ENCODE measurements around the gene ACOXL.

DNA sequence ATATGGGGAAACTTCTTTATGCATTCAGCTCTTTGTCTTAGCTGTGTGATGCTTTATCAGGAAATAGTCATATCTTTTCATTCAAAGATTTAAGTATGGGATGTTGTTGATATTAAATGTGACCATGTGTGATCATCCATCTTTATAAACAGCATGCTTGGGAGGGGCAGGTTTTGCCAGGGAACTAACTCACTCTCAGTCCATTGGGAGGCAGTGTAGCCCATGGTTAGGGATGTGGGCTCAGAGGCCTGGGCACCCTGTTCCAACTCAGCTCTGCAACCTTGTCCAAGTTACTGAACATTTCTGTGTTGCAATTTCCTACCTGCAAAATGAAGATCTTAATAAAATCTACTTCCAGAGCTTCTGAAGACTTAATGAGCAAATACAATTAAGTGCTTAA lies 296.3 kb downstream of the ACOXL start:
- TF ChIP-seq, protein P1, sequence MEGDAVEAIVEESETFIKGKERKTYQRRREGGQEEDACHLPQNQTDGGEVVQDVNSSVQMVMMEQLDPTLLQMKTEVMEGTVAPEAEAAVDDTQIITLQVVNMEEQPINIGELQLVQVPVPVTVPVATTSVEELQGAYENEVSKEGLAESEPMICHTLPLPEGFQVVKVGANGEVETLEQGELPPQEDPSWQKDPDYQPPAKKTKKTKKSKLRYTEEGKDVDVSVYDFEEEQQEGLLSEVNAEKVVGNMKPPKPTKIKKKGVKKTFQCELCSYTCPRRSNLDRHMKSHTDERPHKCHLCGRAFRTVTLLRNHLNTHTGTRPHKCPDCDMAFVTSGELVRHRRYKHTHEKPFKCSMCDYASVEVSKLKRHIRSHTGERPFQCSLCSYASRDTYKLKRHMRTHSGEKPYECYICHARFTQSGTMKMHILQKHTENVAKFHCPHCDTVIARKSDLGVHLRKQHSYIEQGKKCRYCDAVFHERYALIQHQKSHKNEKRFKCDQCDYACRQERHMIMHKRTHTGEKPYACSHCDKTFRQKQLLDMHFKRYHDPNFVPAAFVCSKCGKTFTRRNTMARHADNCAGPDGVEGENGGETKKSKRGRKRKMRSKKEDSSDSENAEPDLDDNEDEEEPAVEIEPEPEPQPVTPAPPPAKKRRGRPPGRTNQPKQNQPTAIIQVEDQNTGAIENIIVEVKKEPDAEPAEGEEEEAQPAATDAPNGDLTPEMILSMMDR (IDR thresholded peaks at IDR 0.05), result no peak
- no peak for TF ChIP-seq POLR2A (IDR thresholded peaks at IDR 0.05)

Data from testis (tissue), 2 donors.